Lung (tissue), 12 donors: ENCODE data around the gene P2RX4. TPM values are rescaled to one million over a fixed set of nuclear protein-coding genes. Genes with fewer than 3 reads are reported as not detected.
A peak's percentile ranks its signal among the peaks of the same experiment; 100 is the strongest.

ENCODE experiments used
- ATAC-seq: fragments of 200-7000 bp; cut with Tn5 transposase; one replicate; pipeline ENCODE4 v1.9.1; 2020; ENCODE audit warnings: moderate number of reproducible peaks; ENCODE audit not compliant: insufficient read depth, low FRiP score
- DNase-seq, 3 donors: peaks; one replicate each; pipeline ENCODE4 v3.0.0-alpha.2; 2013 to 2017
- H3K27ac ChIP-seq, 2 donors: one replicate each; pipeline ENCODE4 v1.5.1; 2013; ENCODE audit warnings: mild to moderate bottlenecking in 2 of 2, moderate library complexity in 2 of 2, control low read depth in 1 of 2, inconsistent platforms in 1 of 2, low read depth in 1 of 2, low read length in 1 of 2
- H3K27me3 ChIP-seq, 3 donors: one replicate each; pipeline ENCODE4 v1.5.1; 2013; ENCODE audit warnings: low read length in 2 of 3; ENCODE audit not compliant: control insufficient read depth in 3 of 3, insufficient read depth in 3 of 3
- H3K36me3 ChIP-seq, 4 donors: one replicate each; pipeline ENCODE4 v1.5.1; 2013; ENCODE audit warnings: low read length in 4 of 4, mild to moderate bottlenecking in 1 of 4, moderate library complexity in 1 of 4; ENCODE audit not compliant: control insufficient read depth in 4 of 4, insufficient read depth in 4 of 4
- H3K4me1 ChIP-seq, 5 donors: one replicate each; pipeline ENCODE4 v1.5.1; 2013; ENCODE audit warnings: low read length in 5 of 5, mild to moderate bottlenecking in 2 of 5, moderate library complexity in 1 of 5; ENCODE audit not compliant: control insufficient read depth in 5 of 5, insufficient read depth in 5 of 5
- H3K4me3 ChIP-seq: one replicate; pipeline ENCODE4 v1.5.1; 2013; ENCODE audit warnings: mild to moderate bottlenecking, control low read depth, moderate library complexity
- H3K9ac ChIP-seq, 2 donors: one replicate each; pipeline ENCODE4 v1.5.1; 2013; ENCODE audit warnings: low read length in 2 of 2, control low read depth in 1 of 2; ENCODE audit not compliant: insufficient read depth in 1 of 2
- H3K9me3 ChIP-seq, 4 donors: one replicate each; pipeline ENCODE4 v1.5.1; 2013; ENCODE audit warnings: low read length in 3 of 4, mild to moderate bottlenecking in 1 of 4, moderate library complexity in 1 of 4; ENCODE audit not compliant: control insufficient read depth in 4 of 4, insufficient read depth in 3 of 4
- CTCF ChIP-seq: IDR thresholded peaks from 2 replicates; pipeline ENCODE4 v1.5.1; 2012; ENCODE audit warnings: mild to moderate bottlenecking; ENCODE audit errors: control extremely low read depth, extremely low read depth
- WGBS, 2 donors: extraction: QIAGEN DNeasy Blood & Tissue Kit; methylation state at CpG; one replicate each; pipeline ENCODE4 v1.1.7; 2013; 5-methylcytosine and 5-hydroxymethylcytosine counted together
- polyA plus RNA-seq, 2 donors: library from polyadenylated mRNA; stranded (reverse); fragments of 200-250 nt; gene quantifications; one replicate each; pipeline ENCODE4 v1.2.1, GENCODE V29; 2013
- total RNA-seq, 2 donors: library from RNA; depleted of rRNA in 1 of 2; stranded (reverse); fragments of >200 nt in 1 of 2; gene quantifications; one replicate each; pipeline ENCODE4 v1.2.1, GENCODE V29; 2014 to 2021
- donor health status: control.
- donor health status: control.
- donor health status: Bipolar disorder and iron deficiency.
- donor health status: healthy.
- donor health status: DM: yes; HTN: yes; CAD: no.

P2RX4 gene
- total and polyA plus RNA-seq, 4 donors, result 29.5 to 60.4 (median 46.4) TPM

GRCh38 chr12:121212875-121213274 lies 2.9 kb downstream of the P2RX4 start:
- Histone ChIP-seq H3K36me3 (peaks cover 0 to 4% (median 0%) of the 10 kb centered on the region in 4 donors), H3K9me3 (no peaks in the 10 kb centered on the region), H3K4me1 (peaks cover 0 to 9% (median 5%) of the 10 kb centered on the region in 5 donors), H3K27ac (no peak overlapping the region), H3K4me3 (no peak overlapping the region), H3K27me3 (no peaks in the 10 kb centered on the region), H3K9ac (no peak overlapping the region)
- ATAC-seq (no peak), DNase-seq (no peak)
- WGBS, 2 donors, result 94 to 98% methylated on average over 5 of the region's 5 CpGs
- no peak for TF ChIP-seq CTCF

- ATAC-seq (no peak), DNase-seq (no peak)
- Histone ChIP-seq H3K27ac (peak overlapping the region; percentile 46 to 71), H3K4me3 (no peak overlapping the region), H3K36me3 (peaks cover 0 to 14% (median 0%) of the 10 kb centered on the region in 4 donors), H3K9me3 (no peaks in the 10 kb centered on the region), H3K27me3 (no peaks in the 10 kb centered on the region), H3K4me1 (peaks cover 0 to 9% (median 5%) of the 10 kb centered on the region in 5 donors), H3K9ac (no peak overlapping the region)
- TF ChIP-seq CTCF, result no peak
- 62 to 78% methylated on average over 11 of the region's 11 CpGs for WGBS, 2 donors
These were observed 4.3 kb downstream of the P2RX4 start for GRCh38 chr12:121214166-121214777.

GRCh38 chr12:121214855-121215745 lies 5.2 kb downstream of the P2RX4 start:
- TF ChIP-seq CTCF, result no peak
- H3K27me3 ChIP-seq, result no peaks in the 10 kb centered on the region
- H3K4me1 ChIP-seq, result peaks cover 0 to 9% (median 5%) of the 10 kb centered on the region in 5 donors
- 57 to 63% methylated on average over 14 of the region's 14 CpGs for WGBS, 2 donors
- no peak overlapping the region for H3K9ac ChIP-seq
- H3K36me3 ChIP-seq, result peaks cover 0 to 14% (median 0%) of the 10 kb centered on the region in 4 donors
- no peak overlapping the region for H3K4me3 ChIP-seq
- H3K27ac ChIP-seq, result peak overlapping the region; percentile 46 to 71
- ATAC-seq, result peak; percentile 19
- DNase-seq, result peak; percentile 30 to 79 (median 62)
- H3K9me3 ChIP-seq, result no peaks in the 10 kb centered on the region
